DND-41 (cell line): ENCODE measurements around the gene TBC1D8.

Experiments
- ATAC-seq: fragments of 200-7000 bp; cut with Tn5 transposase; 3 replicates; pipeline ENCODE4 v1.9.1; 2021; ENCODE audit warnings: low read depth; ENCODE audit not compliant: insufficient read depth
- DNase-seq: peaks from one replicate; pipeline ENCODE4 v3.0.0-alpha.2; 2020
- H2AFZ ChIP-seq: 2 replicates; pipeline ENCODE4 v1.6.0; 2012; ENCODE audit warnings: low read depth, low read length
- H3K27ac ChIP-seq: 2 replicates; pipeline ENCODE4 v1.5.1; 2012; ENCODE audit warnings: low read length, inconsistent platforms
- H3K27me3 ChIP-seq: fragments of 200-600 bp; sonication (generic); 2 replicates; pipeline ENCODE4 v1.6.0; 2012; ENCODE audit warnings: low read length, mild to moderate bottlenecking, inconsistent platforms; ENCODE audit not compliant: insufficient read depth, poor library complexity
- H3K36me3 ChIP-seq: 2 replicates; pipeline ENCODE4 v1.5.1; 2012; ENCODE audit warnings: low read length, inconsistent platforms; ENCODE audit not compliant: insufficient read depth
- H3K4me1 ChIP-seq: 2 replicates; pipeline ENCODE4 v1.5.1; 2012; ENCODE audit warnings: mild to moderate bottlenecking, low read length; ENCODE audit not compliant: insufficient read depth
- H3K4me2 ChIP-seq: 2 replicates; pipeline ENCODE4 v1.6.0; 2012; ENCODE audit warnings: mild to moderate bottlenecking, moderate library complexity, low read length, inconsistent platforms; ENCODE audit not compliant: insufficient read depth
- H3K4me3 ChIP-seq, 2 experiments: fragments of 200-600 bp in 1 of 2; shearing (Covaris generic) in 1 of 2; 2 replicates each; pipeline ENCODE4 v1.5.1; 2012 to 2016; ENCODE audit warnings: inconsistent platforms in 2 of 2, low read length in 2 of 2, mild to moderate bottlenecking in 2 of 2, low read depth in 1 of 2, moderate library complexity in 1 of 2
- H3K79me2 ChIP-seq: 2 replicates; pipeline ENCODE4 v1.6.0; 2012; ENCODE audit warnings: low read length, inconsistent platforms; ENCODE audit not compliant: insufficient read depth
- H3K9ac ChIP-seq: 2 replicates; pipeline ENCODE4 v1.6.0; 2012; ENCODE audit warnings: low read depth, mild to moderate bottlenecking, inconsistent platforms, low read length, moderate library complexity
- H3K9me3 ChIP-seq: 2 replicates; pipeline ENCODE4 v1.5.1; 2012; ENCODE audit warnings: low read length, moderate library complexity, mild to moderate bottlenecking, inconsistent platforms; ENCODE audit not compliant: insufficient read depth, severe bottlenecking
- H4K20me1 ChIP-seq: 2 replicates; pipeline ENCODE4 v1.6.0; 2012; ENCODE audit warnings: low read length; ENCODE audit not compliant: insufficient read depth
- EZH2 ChIP-seq: IDR thresholded peaks from 3 replicates; pipeline ENCODE4 v1.6.1; 2012; ENCODE audit warnings: borderline replicate concordance, low read depth, mild to moderate bottlenecking, moderate library complexity, low read length, inconsistent platforms; ENCODE audit not compliant: severe bottlenecking
- TF ChIP-seq, protein P1 (sequence below): IDR thresholded peaks from 2 replicates; pipeline ENCODE4 v1.5.1; 2012; ENCODE audit warnings: borderline replicate concordance, low read length, moderate library complexity, mild to moderate bottlenecking; ENCODE audit not compliant: poor library complexity, severe bottlenecking; ENCODE audit errors: extremely low read depth

TBC1D8 gene

DNA sequence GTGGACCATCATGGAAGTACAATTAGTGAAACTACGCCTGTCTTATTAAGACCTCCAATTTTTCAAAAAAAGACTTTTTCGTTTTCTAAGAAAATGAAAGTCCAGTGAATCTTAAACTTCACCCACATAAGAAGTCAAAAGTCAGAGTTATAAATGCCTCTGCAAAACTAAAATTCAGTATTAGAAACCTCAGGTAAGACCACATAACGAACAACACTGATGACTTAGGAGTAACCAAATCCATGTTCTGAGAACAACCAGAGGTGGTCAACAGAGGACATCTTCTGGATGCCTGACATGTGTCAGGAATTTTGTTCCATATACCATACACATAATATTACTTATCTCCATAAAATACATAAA is 86.7 kb downstream of the TBC1D8 start:
- H3K4me1 ChIP-seq: no peaks in the 10 kb centered on the region
- TF ChIP-seq EZH2: no peak
- TF ChIP-seq, protein P1, sequence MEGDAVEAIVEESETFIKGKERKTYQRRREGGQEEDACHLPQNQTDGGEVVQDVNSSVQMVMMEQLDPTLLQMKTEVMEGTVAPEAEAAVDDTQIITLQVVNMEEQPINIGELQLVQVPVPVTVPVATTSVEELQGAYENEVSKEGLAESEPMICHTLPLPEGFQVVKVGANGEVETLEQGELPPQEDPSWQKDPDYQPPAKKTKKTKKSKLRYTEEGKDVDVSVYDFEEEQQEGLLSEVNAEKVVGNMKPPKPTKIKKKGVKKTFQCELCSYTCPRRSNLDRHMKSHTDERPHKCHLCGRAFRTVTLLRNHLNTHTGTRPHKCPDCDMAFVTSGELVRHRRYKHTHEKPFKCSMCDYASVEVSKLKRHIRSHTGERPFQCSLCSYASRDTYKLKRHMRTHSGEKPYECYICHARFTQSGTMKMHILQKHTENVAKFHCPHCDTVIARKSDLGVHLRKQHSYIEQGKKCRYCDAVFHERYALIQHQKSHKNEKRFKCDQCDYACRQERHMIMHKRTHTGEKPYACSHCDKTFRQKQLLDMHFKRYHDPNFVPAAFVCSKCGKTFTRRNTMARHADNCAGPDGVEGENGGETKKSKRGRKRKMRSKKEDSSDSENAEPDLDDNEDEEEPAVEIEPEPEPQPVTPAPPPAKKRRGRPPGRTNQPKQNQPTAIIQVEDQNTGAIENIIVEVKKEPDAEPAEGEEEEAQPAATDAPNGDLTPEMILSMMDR: no peak
- no peak overlapping the region for H3K4me2 ChIP-seq
- H3K27me3 ChIP-seq: no peaks in the 10 kb centered on the region
- H4K20me1 ChIP-seq: peaks cover 2% of the 10 kb centered on the region; the same call in 1 of the 2 replicates
- no peaks in the 10 kb centered on the region for H3K36me3 ChIP-seq
- H2AFZ ChIP-seq: no peak overlapping the region
- no peak overlapping the region for H3K9ac ChIP-seq
- ATAC-seq (no peak), DNase-seq (no peak)
- H3K9me3 ChIP-seq: no peaks in the 10 kb centered on the region
- no peak overlapping the region for H3K4me3 ChIP-seq
- no peaks in the 10 kb centered on the region for H3K79me2 ChIP-seq
- no peak overlapping the region for H3K27ac ChIP-seq

DNA sequence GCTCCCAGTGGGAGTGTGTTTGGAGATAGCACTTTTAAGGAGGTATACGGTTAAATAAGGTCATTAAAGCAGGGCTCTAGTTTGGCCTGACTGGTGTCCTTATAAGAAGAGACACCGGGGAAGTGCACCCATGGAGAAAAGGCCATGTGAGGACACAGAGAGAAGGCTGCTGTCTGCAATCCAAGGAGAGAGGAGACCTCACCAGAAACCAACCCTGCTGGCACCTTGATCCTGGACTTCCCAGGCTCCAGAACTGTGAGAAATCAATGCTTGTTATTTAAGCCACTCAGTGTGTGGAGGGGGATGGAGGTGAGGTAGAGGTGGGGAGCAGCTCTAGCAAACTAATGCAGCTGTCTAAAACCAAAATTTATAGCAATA is 87.1 kb downstream of the TBC1D8 start:
- H3K27ac ChIP-seq: no peak overlapping the region
- H3K9me3 ChIP-seq: no peaks in the 10 kb centered on the region
- no peak overlapping the region for H3K4me2 ChIP-seq
- H3K4me1 ChIP-seq: no peaks in the 10 kb centered on the region
- no peak overlapping the region for H2AFZ ChIP-seq
- DNase-seq: no peak
- H3K27me3 ChIP-seq: no peaks in the 10 kb centered on the region
- H3K36me3 ChIP-seq: no peaks in the 10 kb centered on the region
- H3K4me3 ChIP-seq: no peak overlapping the region
- H4K20me1 ChIP-seq: peaks cover 2% of the 10 kb centered on the region; the same call in 1 of the 2 replicates
- H3K79me2 ChIP-seq: no peaks in the 10 kb centered on the region
- TF ChIP-seq, protein P1: no peak
- no peak for TF ChIP-seq EZH2
- no peak overlapping the region for H3K9ac ChIP-seq
- no peak for ATAC-seq

DNA sequence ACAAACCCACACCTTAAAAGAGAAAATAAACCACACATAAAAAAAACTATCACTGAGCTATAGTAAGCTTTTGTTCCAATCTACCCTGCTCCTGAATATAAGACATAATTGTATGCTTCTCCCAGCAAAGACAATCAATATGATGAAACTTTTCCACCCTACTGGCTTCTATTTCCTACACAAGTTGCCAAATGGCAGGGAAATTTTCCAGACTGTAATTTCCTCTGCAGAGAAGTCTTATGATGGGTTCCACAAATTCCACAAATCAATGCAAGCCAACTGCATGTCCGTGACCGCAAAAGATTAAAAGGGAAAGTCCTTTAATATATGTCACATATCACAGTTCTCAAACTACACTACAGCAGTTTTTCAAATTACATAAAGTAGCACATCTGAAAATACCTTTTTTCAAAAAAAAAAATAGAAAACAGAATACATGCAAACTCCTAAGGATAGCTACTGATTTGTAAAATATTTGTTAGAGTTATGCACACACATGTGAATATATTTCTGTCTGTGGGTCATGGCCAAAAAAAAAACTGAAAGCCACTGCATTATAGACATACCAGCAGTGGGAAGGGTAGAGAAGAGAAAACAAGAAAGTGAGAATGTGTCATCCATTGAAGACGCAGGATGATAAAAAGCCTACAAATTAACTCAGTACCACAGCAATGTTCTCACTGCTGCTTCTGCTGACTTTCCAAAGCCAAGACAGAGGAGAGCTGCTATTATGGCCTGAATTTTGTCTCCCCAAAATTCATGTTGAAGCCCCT is 87.6 kb downstream of the TBC1D8 start:
- no peak overlapping the region for H3K27ac ChIP-seq
- TF ChIP-seq, protein P1: no peak
- TF ChIP-seq EZH2: no peak
- peaks cover 2% of the 10 kb centered on the region; the same call in 1 of the 2 replicates for H4K20me1 ChIP-seq
- H3K4me1 ChIP-seq: no peaks in the 10 kb centered on the region
- no peak overlapping the region for H3K9ac ChIP-seq
- H3K36me3 ChIP-seq: no peaks in the 10 kb centered on the region
- H3K9me3 ChIP-seq: no peaks in the 10 kb centered on the region
- no peak for DNase-seq
- no peaks in the 10 kb centered on the region for H3K79me2 ChIP-seq
- H3K27me3 ChIP-seq: no peaks in the 10 kb centered on the region
- no peak for ATAC-seq
- H3K4me2 ChIP-seq: no peak overlapping the region
- H2AFZ ChIP-seq: no peak overlapping the region
- H3K4me3 ChIP-seq: no peak overlapping the region
